Large intestine (tissue), 3 donors: ENCODE measurements around the gene ZNF813. TPM values are rescaled to one million over a fixed set of nuclear protein-coding genes. Genes with fewer than 3 reads are reported as not detected.

Experiments
- DNase-seq, 2 donors: peaks; one replicate each; pipeline versions ENCODE4 v3.0.0 to v3.0.0-alpha.2; 2013
- H3K27ac ChIP-seq: one replicate; pipeline ENCODE4 v1.5.1; 2013; ENCODE audit warnings: low read length
- H3K27me3 ChIP-seq: 2 replicates; pipeline ENCODE4 v1.6.1; 2013; ENCODE audit warnings: low read length; ENCODE audit not compliant: control insufficient read depth, insufficient read depth
- H3K36me3 ChIP-seq: 2 replicates; pipeline ENCODE4 v1.6.1; 2013; ENCODE audit warnings: low read length; ENCODE audit not compliant: control insufficient read depth, insufficient read depth
- H3K4me1 ChIP-seq: one replicate; pipeline ENCODE4 v1.6.1; 2013; ENCODE audit warnings: low read length; ENCODE audit not compliant: control insufficient read depth, insufficient read depth
- H3K4me3 ChIP-seq: one replicate; pipeline ENCODE4 v1.5.1; 2013; ENCODE audit warnings: low read length
- H3K9me3 ChIP-seq: one replicate; pipeline ENCODE4 v1.6.1; 2013; ENCODE audit warnings: mild to moderate bottlenecking, low read depth, low read length, moderate library complexity; ENCODE audit not compliant: control insufficient read depth
- WGBS: methylation state at CpG from one replicate; pipeline ENCODE4 v1.1.5; 2013; ENCODE audit warnings: low lambda C conversion rate; ENCODE audit not compliant: insufficient coverage; 5-methylcytosine and 5-hydroxymethylcytosine counted together
- polyA plus RNA-seq: library from polyadenylated mRNA; unstranded; fragments of 120-200 nt; gene quantifications from one replicate; pipeline ENCODE4 v1.2.1, GENCODE V29; 2013

ZNF813 gene
- polyA plus RNA-seq, 1 donor = 6.0 TPM

- Histone ChIP-seq H3K4me3 (no peak overlapping the region), H3K27me3 (no peaks in the 10 kb centered on the region), H3K27ac (no peak overlapping the region), H3K4me1 (peaks cover 7% of the 10 kb centered on the region), H3K36me3 (no peaks in the 10 kb centered on the region), H3K9me3 (peaks cover 10% of the 10 kb centered on the region)
- no CpG with 5 or more reads among the region's 7 CpGs for WGBS
- peak in 1 of 2 donors; percentile 17 for DNase-seq
These were observed 51.9 kb downstream of the ZNF813 start for GRCh38 chr19:53519446-53519845.

- H3K4me1 ChIP-seq = peaks cover 7% of the 10 kb centered on the region
- H3K4me3 ChIP-seq = peak overlapping the region; percentile 34
- H3K27me3 ChIP-seq = no peaks in the 10 kb centered on the region
- DNase-seq = no peak
- no CpG with 5 or more reads among the region's 13 CpGs for WGBS
- H3K36me3 ChIP-seq = no peaks in the 10 kb centered on the region
- peak overlapping the region; percentile 64 for H3K27ac ChIP-seq
- H3K9me3 ChIP-seq = peaks cover 10% of the 10 kb centered on the region
These were observed 52.6 kb downstream of the ZNF813 start for GRCh38 chr19:53520163-53520546.

- DNase-seq = peak; percentile 99 to 100
- H3K4me1 ChIP-seq = peaks cover 7% of the 10 kb centered on the region
- H3K4me3 ChIP-seq = peak overlapping the region; percentile 59
- WGBS = no CpG with 5 or more reads among the region's 46 CpGs
- no peaks in the 10 kb centered on the region for H3K36me3 ChIP-seq
- peak overlapping the region; percentile 64 for H3K27ac ChIP-seq
- H3K9me3 ChIP-seq = peaks cover 10% of the 10 kb centered on the region
- no peaks in the 10 kb centered on the region for H3K27me3 ChIP-seq
These were observed 53.2 kb downstream of the ZNF813 start for GRCh38 chr19:53520547-53521372.

- peaks cover 14% of the 10 kb centered on the region for H3K9me3 ChIP-seq
- H3K4me3 ChIP-seq = peak overlapping the region; percentile 59
These were observed 54.1 kb downstream of the ZNF813 start for GRCh38 chr19:53521373-53522202.

GRCh38 chr19:53525922-53526321 is 58.4 kb downstream of the ZNF813 start:
- Histone ChIP-seq H3K27me3 (no peaks in the 10 kb centered on the region), H3K9me3 (peaks cover 5% of the 10 kb centered on the region), H3K36me3 (no peaks in the 10 kb centered on the region), H3K27ac (no peak overlapping the region), H3K4me1 (peaks cover 3% of the 10 kb centered on the region), H3K4me3 (no peak overlapping the region)
- no CpG with 5 or more reads among the region's 2 CpGs for WGBS
- no peak for DNase-seq

More at GRCh38 chr19:53521373-53522202, 54.1 kb downstream of the ZNF813 start:
- no peak for DNase-seq
- no peaks in the 10 kb centered on the region for H3K36me3 ChIP-seq
- H3K27me3 ChIP-seq = no peaks in the 10 kb centered on the region
- H3K27ac ChIP-seq = no peak overlapping the region
- WGBS = 65% methylated on average over 2 of the region's 33 CpGs
- H3K4me1 ChIP-seq = peaks cover 7% of the 10 kb centered on the region

GRCh38 chr19:53530622-53531021 is 63.1 kb downstream of the ZNF813 start:
- peaks cover 5% of the 10 kb centered on the region for H3K9me3 ChIP-seq
- peaks cover 5% of the 10 kb centered on the region for H3K4me1 ChIP-seq
- H3K4me3 ChIP-seq = no peak overlapping the region
- H3K36me3 ChIP-seq = no peaks in the 10 kb centered on the region
- H3K27ac ChIP-seq = no peak overlapping the region
- H3K27me3 ChIP-seq = no peaks in the 10 kb centered on the region
- no CpG with 5 or more reads among the region's 8 CpGs for WGBS
- DNase-seq = no peak

GRCh38 chr19:53531457-53531856 is 63.9 kb downstream of the ZNF813 start:
- WGBS = no CpG with 5 or more reads among the region's 4 CpGs
- H3K27me3 ChIP-seq = no peaks in the 10 kb centered on the region
- H3K4me3 ChIP-seq = no peak overlapping the region

GRCh38 chr19:53532362-53532761 is 64.8 kb downstream of the ZNF813 start:
- DNase-seq = no peak
- no peak overlapping the region for H3K27ac ChIP-seq
- H3K9me3 ChIP-seq = no peaks in the 10 kb centered on the region
- no peaks in the 10 kb centered on the region for H3K27me3 ChIP-seq
- H3K4me1 ChIP-seq = peaks cover 13% of the 10 kb centered on the region
- H3K36me3 ChIP-seq = no peaks in the 10 kb centered on the region
- WGBS = 100% methylated on average over 1 of the region's 1 CpG
- H3K4me3 ChIP-seq = no peak overlapping the region

More at GRCh38 chr19:53531457-53531856, 63.9 kb downstream of the ZNF813 start:
- H3K27ac ChIP-seq = no peak overlapping the region
- H3K4me1 ChIP-seq = peaks cover 11% of the 10 kb centered on the region
- no peaks in the 10 kb centered on the region for H3K36me3 ChIP-seq
- DNase-seq = no peak
- peaks cover 2% of the 10 kb centered on the region for H3K9me3 ChIP-seq

GRCh38 chr19:53536225-53536548 is 68.7 kb downstream of the ZNF813 start:
- DNase-seq = peak in 1 of 2 donors; percentile 49
- Histone ChIP-seq H3K4me1 (peaks cover 13% of the 10 kb centered on the region), H3K27ac (peak overlapping the region; percentile 86), H3K4me3 (no peak overlapping the region), H3K36me3 (peaks cover 3% of the 10 kb centered on the region), H3K9me3 (no peaks in the 10 kb centered on the region), H3K27me3 (no peaks in the 10 kb centered on the region)

- H3K27me3 ChIP-seq = no peaks in the 10 kb centered on the region
- peaks cover 13% of the 10 kb centered on the region for H3K4me1 ChIP-seq
- no CpG with 5 or more reads among the region's 11 CpGs for WGBS
- no peaks in the 10 kb centered on the region for H3K9me3 ChIP-seq
- peak overlapping the region; percentile 66 for H3K4me3 ChIP-seq
- peaks cover 3% of the 10 kb centered on the region for H3K36me3 ChIP-seq
- H3K27ac ChIP-seq = peak overlapping the region; percentile 86
- no peak for DNase-seq
These were observed 69.6 kb downstream of the ZNF813 start for GRCh38 chr19:53537121-53537520.
